HG02884 (cell line): ENCODE measurements around the gene ZNF503.

Source experiments
- ATAC-seq: cut with Tn5 transposase; IDR thresholded peaks from one replicate; pipeline ENCODE4 v1.9.1; 2021; ENCODE audit warnings: mild to moderate bottlenecking, moderate library complexity; ENCODE audit not compliant: unreplicated experiment

The ZNF503 gene, protein sequence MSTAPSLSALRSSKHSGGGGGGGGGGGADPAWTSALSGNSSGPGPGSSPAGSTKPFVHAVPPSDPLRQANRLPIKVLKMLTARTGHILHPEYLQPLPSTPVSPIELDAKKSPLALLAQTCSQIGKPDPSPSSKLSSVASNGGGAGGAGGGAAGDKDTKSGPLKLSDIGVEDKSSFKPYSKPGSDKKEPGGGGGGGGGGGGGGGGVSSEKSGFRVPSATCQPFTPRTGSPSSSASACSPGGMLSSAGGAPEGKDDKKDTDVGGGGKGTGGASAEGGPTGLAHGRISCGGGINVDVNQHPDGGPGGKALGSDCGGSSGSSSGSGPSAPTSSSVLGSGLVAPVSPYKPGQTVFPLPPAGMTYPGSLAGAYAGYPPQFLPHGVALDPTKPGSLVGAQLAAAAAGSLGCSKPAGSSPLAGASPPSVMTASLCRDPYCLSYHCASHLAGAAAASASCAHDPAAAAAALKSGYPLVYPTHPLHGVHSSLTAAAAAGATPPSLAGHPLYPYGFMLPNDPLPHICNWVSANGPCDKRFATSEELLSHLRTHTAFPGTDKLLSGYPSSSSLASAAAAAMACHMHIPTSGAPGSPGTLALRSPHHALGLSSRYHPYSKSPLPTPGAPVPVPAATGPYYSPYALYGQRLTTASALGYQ

DNA sequence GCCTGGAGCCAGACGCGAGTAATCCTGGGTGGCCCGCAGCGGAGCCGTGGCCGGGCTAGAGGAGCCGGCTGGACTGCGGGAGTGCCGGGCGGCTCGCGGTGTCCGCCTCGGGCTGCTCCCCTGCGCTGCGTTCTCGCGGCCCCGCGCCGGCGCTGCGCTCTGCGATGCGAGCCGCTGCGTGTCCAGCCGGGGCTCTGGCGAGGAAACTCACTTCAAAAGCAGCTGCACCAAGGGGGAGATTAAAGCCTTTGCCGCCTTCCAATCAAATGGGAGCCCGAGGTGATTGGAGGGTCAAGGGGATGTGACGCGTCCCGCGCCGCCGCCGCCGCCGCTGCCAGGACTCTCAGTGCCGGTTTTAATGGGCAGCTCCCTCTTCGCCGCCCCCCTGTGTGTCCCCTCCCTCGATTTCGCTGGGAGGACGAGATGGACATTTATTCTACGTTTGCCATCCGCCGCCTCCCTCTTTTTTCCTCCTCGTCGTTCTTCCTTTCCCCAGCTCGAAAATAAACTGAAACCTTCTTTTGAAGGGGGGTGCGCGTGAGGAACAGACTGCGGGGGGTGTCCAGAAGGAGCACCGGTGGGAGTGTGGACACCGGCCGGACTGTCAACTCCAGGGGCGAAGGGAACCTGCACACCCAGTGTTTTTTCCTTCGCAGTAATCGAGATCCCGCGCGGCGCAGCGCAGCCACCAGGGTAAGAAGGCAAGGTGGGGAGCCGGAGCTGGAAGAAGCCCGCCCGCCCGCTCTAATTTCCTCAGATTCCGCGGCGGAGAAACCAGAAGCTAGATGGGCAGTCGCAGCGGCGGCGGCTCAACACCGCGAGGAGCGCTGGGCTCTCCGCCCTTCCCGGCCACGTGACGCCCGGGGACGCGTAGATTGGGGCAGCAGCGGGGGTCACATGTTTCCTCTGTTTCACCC, at the start of gene ZNF503:
Gene ZNF503, minus strand, starts transcription at position 196 of the 917 bp plus-strand sequence. CDS start 345 bp downstream, outside the sequence.
- no peak for ATAC-seq

DNA sequence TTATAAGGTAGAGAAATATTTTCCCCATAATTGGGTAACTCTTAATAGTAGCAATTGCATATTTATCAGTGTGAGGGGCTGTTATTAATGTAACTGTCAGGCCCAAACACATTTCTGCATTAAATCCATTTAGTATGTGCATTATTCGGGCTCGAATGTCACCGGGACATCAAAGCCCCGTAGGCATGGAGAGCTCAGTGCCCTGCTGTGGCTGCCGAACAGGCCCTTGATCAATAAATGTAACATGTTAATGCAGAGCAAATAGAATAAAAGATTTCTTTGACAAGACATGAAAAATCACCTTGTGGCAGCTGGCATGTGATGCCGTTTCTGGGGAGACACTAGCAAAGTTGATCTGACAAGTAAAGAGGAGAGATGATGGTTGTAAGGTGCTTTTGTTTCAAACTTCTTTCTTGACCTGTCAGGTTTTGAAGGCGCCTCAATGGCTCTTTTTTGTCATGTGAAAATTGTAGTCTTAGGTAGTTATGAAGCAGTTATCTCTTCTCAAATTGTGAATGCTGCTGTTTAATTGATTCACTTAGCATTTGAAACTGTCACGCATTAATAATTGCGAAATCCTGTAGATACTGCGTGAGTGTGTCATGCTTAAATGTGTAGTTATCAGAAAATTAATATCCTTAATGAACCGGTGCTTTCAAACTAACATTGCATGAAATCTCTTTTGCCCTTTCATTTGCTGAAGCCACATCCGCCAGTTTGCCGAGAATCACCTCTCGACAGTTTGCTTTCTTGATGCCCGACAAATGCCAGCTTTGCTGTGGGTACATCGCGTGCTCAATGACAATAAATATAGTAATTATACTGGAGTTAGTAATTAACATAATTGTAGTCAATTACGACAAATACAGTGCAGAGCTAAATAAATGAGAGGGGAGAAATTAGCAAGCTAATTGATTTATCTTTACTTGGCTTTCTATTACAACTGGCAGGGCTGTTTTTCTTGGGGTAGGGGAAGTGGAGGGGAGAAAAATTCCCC, 49.4 kb upstream of the ZNF503 start:
- ATAC-seq, result no peak

DNA sequence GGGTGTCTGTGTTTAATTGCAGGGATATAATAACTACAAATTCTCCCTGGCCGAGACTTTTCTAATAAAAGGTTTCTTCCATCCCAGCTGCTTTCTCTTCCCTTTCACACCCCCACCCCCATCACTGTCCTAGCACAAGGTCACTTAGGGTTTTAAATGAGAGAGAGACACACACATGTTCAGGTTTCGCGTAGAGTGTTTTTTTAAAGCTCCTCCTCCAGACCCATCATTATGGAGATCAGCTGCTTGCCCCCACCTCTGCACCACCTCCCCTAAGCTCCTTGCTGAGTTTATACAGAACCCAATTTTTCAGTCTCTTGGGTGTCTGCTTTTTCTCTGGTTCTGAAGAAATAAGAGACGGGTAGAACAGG, 48.5 kb upstream of the ZNF503 start:
- ATAC-seq, result no peak

DNA sequence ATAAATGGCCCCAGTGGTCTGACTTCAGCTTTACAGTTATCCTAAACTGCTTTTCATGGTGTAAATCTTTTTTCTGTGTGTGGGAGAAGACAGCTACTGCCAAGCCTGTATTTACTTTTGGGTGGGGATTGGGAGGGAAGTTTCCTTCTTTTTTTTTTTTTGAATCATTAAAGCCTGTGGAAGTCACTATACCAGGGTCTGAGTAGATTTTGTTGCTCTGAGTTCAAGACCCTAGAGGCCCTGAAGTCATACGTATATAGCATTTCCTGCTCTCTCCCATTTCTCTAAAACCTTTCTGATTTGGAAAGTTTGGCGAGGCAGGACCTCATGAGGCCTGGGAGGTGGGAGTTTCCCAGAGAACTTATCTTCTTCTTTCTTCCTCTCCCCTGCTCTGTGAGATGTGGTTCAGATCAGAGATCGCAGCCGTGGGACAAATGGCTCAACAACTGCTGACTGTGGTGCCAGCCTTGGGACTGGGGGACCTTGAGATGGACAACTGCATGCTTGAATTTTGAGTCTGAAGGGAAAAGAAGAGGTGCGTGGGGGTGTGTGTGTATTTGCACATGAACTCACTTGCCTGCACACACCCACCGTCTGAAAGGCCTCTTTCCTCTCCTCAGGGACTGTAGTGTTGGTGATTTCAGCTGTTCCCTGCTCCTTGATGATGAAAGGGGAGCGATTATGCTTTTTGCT, 48.0 kb upstream of the ZNF503 start:
- no peak for ATAC-seq

DNA sequence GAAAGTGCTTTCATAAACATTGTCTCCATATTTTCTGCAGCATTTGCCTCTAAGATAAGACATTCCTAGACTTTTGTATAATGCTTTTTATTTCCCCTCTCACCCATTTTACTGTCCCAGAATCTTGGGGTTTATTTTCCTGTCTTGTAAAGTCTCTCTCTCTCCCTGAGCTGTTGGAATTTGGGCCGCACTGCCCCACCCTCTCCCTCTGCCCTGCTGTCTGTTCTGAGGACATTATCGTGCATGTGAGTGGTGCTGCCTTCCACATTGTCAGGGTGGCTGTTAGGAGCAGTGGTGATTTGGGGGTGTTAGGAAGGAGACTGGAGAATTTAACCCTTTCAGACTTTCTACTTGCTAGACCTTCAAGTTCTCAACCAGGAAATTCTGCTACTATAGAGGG, 46.6 kb upstream of the ZNF503 start:
- no peak for ATAC-seq

DNA sequence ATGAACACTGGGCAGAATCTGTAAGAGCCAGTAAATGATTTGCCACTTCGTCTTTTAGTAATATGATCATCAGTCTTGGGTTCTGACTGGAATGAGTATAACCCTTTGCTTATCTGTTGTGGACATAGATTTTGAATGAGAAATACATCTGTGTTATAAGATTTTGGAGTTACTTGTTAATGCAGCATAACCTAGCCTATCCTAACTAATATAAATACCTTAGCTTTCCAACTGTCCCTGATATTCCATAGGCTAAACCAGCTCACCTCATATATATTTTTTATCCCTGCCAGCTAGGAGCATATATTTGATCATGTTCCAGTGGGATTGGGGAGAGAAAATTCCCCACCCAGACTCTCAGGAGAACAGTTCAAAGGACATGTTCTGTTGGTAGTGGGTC, 44.9 kb upstream of the ZNF503 start:
- no peak for ATAC-seq

DNA sequence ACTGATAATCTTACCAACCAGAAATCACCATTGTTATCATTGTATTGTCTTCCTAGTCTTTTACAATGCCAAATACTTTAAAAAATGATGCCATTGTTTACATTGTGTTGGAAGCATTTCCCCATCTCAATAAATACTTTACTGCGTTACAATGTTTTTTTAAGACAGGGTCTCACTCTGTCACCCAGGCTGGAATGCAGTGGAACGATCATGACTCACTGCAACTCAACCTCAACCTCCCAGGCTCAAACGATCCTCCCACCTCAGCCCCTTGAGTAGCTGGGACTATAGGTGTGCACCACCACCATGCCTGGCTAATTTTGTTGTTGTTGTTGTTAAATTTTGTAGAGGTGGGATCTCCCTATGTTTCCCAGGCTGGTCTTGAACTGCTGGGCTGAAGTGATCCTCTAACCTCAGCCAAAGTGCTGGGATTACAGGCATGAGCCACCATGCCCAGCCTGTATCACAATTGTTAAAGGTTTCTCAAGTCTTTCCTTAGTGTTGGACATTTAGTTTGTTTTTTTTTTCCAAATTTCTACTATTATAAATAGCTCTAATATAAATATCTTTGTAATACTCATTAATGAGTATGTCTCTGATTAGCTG, 43.3 kb upstream of the ZNF503 start:
- no peak for ATAC-seq

DNA sequence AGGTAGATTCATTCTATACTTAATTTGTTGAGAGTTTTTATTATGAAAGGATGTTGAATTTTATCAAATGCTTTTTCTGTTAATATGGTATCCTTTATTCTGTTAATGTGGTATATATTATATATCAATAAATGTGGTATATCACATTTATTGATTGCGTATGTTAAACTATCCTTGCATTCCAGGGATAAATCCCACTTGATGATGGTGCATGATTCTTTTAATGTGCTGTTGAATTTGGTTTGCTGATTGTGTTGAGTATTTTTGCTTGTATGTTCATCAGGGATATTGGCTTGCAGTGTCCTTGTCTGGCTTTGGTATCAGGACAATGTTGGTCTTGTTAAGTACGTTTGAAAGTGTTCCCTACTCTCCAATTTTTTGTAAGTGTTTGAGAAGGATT, 41.8 kb upstream of the ZNF503 start:
- ATAC-seq, result no peak

DNA sequence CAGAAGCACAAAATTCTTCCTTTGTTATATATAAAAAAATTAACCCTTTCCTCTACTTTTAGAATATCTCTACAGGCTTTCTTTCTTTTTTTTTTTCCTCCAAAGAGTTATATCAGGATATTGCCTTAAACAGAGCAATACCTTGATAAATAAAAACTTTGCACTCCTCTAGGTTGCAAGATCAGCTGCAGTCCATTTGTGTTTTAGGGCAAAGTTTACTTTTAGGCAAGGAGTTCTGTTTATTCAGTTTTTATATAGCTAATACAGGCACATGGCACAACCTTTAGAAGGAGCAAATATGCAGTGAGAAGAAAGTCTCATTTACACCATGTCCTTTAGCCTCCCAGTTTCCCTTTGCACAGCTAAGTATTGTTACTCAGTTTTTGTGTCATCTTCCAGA, 40.1 kb upstream of the ZNF503 start:
- no peak for ATAC-seq

DNA sequence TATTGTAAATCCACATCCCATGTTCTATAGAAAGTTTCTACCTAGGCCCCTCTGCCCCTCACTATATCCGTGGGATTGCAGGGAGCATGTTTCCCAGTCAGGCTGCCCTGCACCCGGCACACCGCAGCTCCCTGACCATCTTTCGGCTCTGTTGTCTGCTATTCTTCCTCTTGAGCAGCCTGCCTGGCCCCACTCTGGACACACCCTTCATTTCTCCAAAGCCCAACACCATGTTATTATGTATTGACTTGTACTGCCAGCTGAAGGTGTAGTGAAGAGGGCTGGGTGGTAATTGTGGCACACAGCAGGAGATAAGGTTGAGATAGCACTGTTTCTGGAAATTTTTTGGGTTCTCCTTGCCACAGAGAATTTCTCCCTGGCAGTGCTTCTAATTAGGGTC, 39.6 kb upstream of the ZNF503 start:
- no peak for ATAC-seq

DNA sequence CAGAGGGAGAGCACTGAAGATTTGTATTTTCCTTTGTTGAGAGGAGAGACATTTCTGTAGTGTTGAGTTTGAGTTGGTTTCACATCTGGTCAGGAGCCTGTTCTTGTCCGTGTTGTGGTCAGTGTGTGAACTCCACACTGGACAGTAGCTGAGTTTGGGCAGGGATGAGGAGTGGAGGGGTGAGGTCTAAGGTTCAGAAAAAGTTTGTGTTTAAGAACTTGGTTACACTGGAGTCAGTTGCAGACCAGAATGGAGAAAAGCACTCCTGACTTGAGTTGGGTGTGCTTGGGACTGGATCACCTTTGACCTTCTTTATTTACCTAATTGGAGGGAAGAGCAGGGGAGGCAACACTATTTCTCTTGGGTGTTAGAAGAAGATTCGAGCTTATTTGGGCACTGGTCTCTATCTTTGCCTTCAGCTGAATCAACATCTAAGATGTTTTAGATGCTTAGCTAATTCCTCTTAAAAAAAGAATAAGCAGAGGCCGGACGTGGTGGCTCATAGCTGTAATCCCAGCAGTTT, 38.8 kb upstream of the ZNF503 start:
- no peak for ATAC-seq

DNA sequence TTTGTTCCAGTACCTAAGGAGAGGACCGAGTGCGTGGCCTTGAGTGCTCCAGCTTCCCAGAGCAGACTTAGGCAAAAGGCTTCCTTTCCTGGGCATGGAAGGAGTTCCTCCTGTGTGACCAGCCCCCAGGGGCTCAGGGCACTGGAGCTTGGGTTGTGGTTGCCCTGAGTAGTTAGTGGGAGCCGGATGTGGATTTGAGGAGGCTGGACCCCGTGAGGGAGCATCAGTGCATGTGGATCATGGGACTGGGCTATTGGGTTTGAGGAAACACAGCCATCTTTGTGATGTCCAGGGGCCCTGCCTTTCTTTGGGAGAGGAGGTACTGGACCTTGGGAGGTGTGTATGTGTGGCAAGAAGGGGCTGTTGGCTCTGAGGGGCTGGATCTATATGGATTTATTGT, 38.2 kb upstream of the ZNF503 start:
- ATAC-seq, result no peak

DNA sequence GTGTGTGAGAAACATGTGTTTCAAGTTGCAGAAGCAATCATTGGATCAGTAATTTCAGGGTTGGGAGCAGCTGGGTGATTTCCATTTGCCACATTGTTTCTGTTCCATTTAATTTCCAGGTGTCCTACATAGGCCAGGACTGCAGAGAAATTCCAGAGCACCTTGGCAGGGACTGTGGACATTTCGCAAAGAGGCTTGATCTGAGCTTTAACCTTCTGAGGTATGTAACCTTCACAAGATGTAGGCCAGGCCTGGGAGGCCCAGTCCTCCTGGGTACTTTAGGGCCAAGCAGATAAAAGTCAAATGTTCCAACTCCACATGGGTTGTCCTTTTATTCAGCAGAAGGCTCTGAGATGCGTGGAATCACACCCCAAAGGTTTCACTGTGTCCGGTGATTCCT, 36.7 kb upstream of the ZNF503 start:
- ATAC-seq, result no peak

DNA sequence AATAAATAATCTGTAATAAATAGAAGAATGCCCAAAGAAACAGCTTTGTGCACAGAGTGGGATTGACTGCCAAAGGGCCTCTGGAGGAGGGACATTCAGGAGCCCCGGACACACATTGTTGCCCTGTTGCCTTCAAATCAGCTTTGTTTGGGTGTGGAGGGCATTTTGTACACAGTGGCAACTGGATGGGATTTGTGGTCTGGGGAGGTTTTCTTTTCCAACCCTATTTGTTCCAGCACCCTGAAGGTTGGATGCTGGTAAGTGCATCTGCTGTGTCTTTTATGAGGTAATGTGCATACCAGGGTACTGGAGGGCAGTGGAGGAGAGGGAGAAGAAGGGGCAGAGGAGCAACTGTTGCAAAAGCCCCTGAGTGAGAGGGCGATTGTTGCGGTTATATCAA, 36.1 kb upstream of the ZNF503 start:
- no peak for ATAC-seq

DNA sequence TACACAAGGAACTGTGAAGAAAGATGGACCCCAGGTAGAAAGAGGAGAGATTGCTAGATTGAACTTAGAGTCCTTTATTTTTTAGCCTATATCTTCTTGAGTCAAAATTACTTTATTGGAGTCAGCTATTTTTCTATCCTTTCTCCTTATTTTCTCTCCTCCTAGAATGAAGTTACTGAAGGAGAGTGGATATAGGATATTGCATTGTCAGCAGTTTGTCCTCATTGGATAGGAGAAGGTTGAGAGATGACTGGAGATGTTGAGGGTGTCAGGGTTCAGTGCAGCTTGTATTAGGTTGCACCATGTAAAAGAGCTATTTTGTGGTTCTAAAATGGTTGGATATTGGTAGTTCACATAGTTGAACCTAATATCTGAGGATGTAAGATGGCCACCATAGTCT, 35.3 kb upstream of the ZNF503 start:
- no peak for ATAC-seq

DNA sequence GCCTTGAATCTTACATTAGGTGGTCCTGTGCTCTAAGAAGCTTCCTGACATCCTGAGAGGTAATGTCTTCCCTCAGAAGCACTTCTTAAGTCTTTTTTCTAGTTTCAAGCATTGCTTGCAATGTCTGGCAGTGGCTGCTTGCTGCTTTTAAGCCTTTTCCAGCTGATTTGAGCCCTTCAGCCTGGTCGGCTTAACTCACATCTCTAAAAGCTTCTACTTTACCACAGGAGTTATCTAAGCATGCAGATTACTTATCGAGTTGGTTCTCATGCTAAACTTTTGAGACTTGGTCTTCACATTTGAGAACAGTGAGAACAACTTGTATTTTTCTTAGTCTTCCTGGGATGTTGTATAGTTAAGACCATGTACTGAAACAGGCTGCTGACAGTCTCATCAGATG, 33.7 kb upstream of the ZNF503 start:
- no peak for ATAC-seq

DNA sequence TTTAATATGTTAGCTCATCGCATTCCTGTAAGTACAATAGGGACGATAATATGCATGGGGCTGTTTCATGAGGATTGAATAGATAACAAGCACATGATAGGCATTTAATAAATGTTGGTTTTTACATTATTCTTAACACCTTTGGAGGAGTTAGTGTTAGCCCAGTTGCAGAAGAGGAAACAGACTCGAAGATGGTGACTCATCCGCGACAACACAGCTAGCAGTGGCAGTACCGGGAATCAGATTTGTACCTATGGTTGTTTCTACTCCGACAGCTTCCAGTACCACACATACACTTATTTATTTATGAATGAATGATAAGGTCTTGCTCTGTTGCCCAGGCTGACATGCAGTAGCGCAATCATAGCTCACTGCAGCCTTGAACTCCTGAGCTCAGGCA, 32.7 kb upstream of the ZNF503 start:
- ATAC-seq, result no peak

DNA sequence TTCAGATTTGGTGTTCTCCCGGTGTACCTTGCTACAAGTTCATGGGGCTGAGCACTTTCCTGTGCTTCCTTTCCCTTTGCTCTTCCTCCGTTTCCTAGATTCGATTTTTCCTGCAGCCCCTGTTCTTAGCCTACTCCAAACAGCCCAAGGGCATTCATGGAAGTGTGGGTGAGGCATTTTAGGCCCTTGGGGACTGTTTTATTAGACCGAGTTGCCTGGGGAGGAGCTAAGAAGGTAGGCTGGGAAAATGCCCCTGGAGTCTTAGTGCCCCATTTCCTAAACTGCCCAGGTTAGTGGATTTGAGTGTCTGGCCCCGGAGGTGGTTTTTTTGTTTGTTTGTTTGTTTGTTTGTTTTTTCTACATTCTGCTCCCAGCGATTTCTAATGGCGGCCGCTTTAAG, 31.7 kb upstream of the ZNF503 start:
- no peak for ATAC-seq

DNA sequence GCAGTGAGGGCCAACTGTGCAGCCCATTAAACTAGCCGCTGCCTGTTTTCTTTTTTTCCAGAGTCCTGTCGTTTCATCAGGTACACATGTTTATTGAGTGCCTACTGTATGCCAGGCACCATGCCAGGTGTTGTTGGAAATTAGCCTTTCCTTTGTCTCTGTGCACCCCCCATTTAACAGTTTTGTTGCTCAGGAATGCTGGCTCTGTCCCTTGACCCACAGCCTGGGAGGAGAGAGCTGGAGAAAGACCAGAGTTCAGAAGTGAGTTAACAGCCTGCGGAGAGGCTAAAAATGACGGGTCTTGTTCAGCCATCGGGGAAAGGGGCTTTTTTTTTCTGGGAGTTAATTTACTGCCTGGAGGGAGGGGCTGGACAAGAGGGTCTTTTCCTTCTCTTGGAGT, 31.2 kb upstream of the ZNF503 start:
- no peak for ATAC-seq
